Activated T-cell treated with anti-CD3 and anti-CD28 coated beads, Interleukin-2, amount 50 U/mL, for 24 hours (primary cell): ENCODE data around the gene G3BP2.

Experiments
- DNase-seq: peaks from one replicate; pipeline ENCODE4 v3.0.0-alpha.2; 2020
- H3K27ac Mint-ChIP-seq: 2 replicates; pipeline ENCODE4 v1.8.0; 2020; ENCODE audit warnings: mild to moderate bottlenecking, mixed read lengths
- H3K27me3 Mint-ChIP-seq: 2 replicates; pipeline ENCODE4 v1.8.0; 2020; ENCODE audit warnings: mixed read lengths
- H3K36me3 Mint-ChIP-seq: 2 replicates; pipeline ENCODE4 v1.8.0; 2020; ENCODE audit warnings: low read depth, mixed read lengths
- H3K4me1 Mint-ChIP-seq: 2 replicates; pipeline ENCODE4 v1.8.0; 2020; ENCODE audit warnings: low read depth, mixed read lengths
- H3K4me3 Mint-ChIP-seq: 2 replicates; pipeline ENCODE4 v1.8.0; 2020; ENCODE audit warnings: mild to moderate bottlenecking, moderate library complexity, mixed read lengths
- H3K9me3 Mint-ChIP-seq: 2 replicates; pipeline ENCODE4 v1.8.0; 2020; ENCODE audit warnings: mixed read lengths

G3BP2 gene

GRCh38 chr4:75593393-75593792 is 79.8 kb downstream of the G3BP2 start:
- Mint-ChIP-seq H3K4me3 (no peak overlapping the region), H3K4me1 (peaks cover 4% of the 10 kb centered on the region), H3K9me3 (no peaks in the 10 kb centered on the region), H3K27me3 (no peaks in the 10 kb centered on the region), H3K27ac (no peak overlapping the region), H3K36me3 (no peaks in the 10 kb centered on the region)
- no peak for DNase-seq
